ENCODE data around the gene GFI1B.

- TF ChIP-seq POLR2AphosphoS5 (IDR thresholded peaks at IDR 0.05; ENCODE audit: low read depth, low read length) (no peak), PAX5 (IDR thresholded peaks at IDR 0.05; ENCODE audit: insufficient read depth, low read length, severe bottlenecking) (no peak), SPI1 (IDR thresholded peaks at IDR 0.05; ENCODE audit: low read depth, low read length) (no peak), POLR2A (IDR thresholded peaks at IDR 0.05; ENCODE audit: low read depth, low read length) (no peak), POU2F2 (IDR thresholded peaks at IDR 0.05; ENCODE audit: low read depth, low read length) (no peak)
Measured at GRCh38 chr9:132985489-132985888, 7.0 kb downstream of the GFI1B start.
